Dedifferentiated amniotic fluid mesenchymal stem cell (primary cell): ENCODE data around the gene ZDHHC18.

Experiments
- DNase-seq: peaks from one replicate; pipeline ENCODE4 v3.0.0-alpha.2; 2016; ENCODE audit errors: extremely low spot score

Gene ZDHHC18

GRCh38 chr1:26900815-26901511 lies 74.5 kb downstream of the ZDHHC18 start:
- DNase-seq = no peak
